Pancreas (tissue), 10 donors: ENCODE measurements around the gene IGFBP3. TPM values are rescaled to one million over a fixed set of nuclear protein-coding genes. Genes with fewer than 3 reads are reported as not detected.

Source experiments
- ATAC-seq, 4 donors: fragments of 200-7000 bp; cut with Tn5 transposase; one replicate each; pipeline versions ENCODE4 v1.8.0 to v1.9.1; 2020; ENCODE audit warnings: mild to moderate bottlenecking in 4 of 4, moderate library complexity in 4 of 4
- DNase-seq, 6 donors: peaks; one replicate each; pipeline ENCODE4 v3.0.0-alpha.2; 2020
- FAIRE-seq: peaks from 2 replicates; lab custom pipeline; 2012; peaks lifted over from hg19 to GRCh38; lab: Jason Lieb, UNC
- H3K27ac ChIP-seq, 4 donors: fragments of 200-600 bp; sonication (generic); 1 replicate in 3 of 4; 2 replicates in 1 of 4; pipeline versions ENCODE4 v1.5.0 to v1.8.0; 2020
- H3K27me3 ChIP-seq, 4 donors: fragments of 200-600 bp; one replicate each; pipeline ENCODE4 v1.8.0; 2021
- H3K36me3 ChIP-seq, 3 donors: fragments of 200-600 bp; sonication (generic) in 1 of 3; one replicate each; pipeline versions ENCODE4 v1.5.0 to v1.8.0; 2020 to 2021
- H3K4me1 ChIP-seq, 3 donors: fragments of 200-600 bp; one replicate each; pipeline ENCODE4 v1.8.0; 2021
- H3K4me3 ChIP-seq, 4 donors: fragments of 200-600 bp; sonication (generic) in 2 of 4; one replicate each; pipeline versions ENCODE4 v1.5.0 to v1.8.0; 2020 to 2021
- H3K9me3 ChIP-seq, 4 donors: fragments of 200-600 bp; one replicate each; pipeline ENCODE4 v1.8.0; 2021
- WGBS, 2 donors: extraction: QIAGEN DNeasy Blood & Tissue Kit; methylation state at CpG; one replicate each; pipeline ENCODE4 v1.1.7; 2013; 5-methylcytosine and 5-hydroxymethylcytosine counted together
- intact Hi-C, 3 donors: fragments of 100-400 bp; cut with DNase I; formaldehyde crosslinking; loops; one replicate each; pipeline versions ENCODE4 v1.11.1 to v1.14.2; 2022
- polyA plus RNA-seq, 2 donors: library from polyadenylated mRNA; stranded (reverse); fragments of 200-250 nt; gene quantifications; one replicate each; pipeline ENCODE4 v1.2.3, GENCODE V29; 2013
- total RNA-seq, 6 donors: library from RNA; stranded (reverse); fragmentation: NEBNext Ultra II Directional in 4 of 6; extraction: Animal tissue kit (Norgen Biotek cat#: 25700) in 4 of 6; gene quantifications; one replicate each; pipeline versions ENCODE4 v1.2.1 to v1.2.4, GENCODE V29; 2021 to 2023
- TF ChIP-seq, protein P1 (sequence below), 4 donors: fragments of 200-600 bp; sonication (generic) in 3 of 4; IDR thresholded peaks; one replicate each; pipeline versions ENCODE4 v1.5.0 to v1.8.0; 2021; ENCODE audit warnings: antibody characterized with exemption in 4 of 4
- donor health status: healthy with polysubstance abuse.
- donor health status: DM: no; HTN: no; CAD: no; lungs with moderate emphysema.
- donor health status: DM: no; HTN: no; CAD: no.
- donor health status: control.
- donor health status: control.
- donor health status: Bipolar disorder and iron deficiency.
- donor health status: DM: yes; HTN: yes; CAD: no.
- donor health status: DM: no; HTN: no; CAD: no.
- donor health status: DM: no; HTN: no; CAD: no.
- donor health status: DM: yes; HTN: yes; CAD: no.

IGFBP3 gene
- total and polyA plus RNA-seq, 8 donors, result 4.6 to 27.3 (median 13.1) TPM

DNA sequence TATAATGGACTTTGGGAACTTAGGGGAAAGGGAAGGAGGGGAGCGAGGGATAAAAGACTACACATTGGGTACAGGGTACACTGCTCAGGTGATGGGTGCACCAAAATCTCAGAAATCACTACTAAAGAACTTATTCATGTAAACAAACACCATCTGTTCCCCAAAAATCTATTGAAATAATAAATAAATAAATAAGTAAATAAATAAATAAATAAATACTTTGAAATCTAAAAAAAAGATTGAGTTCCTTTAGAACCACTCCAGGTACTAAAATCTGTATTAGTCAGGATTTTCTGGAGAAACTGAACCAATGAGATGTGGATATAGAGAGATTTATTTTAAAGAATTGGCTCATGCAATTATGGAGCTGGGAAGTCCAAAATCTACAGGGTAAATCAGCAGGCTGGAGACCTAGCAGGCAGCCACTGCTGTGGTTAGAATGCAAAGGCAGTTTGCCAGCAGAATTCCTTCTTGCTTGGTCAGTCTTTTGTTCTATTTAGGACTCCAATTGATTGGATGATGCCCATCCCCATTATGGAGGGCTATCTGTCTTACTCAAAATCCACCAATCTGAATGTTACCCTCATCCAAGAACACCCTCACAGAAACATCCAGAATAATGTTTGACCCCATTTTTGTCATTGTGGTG, 23.9 kb downstream of the IGFBP3 start:
- 94 to 95% methylated on average over 1 of the region's 1 CpG for WGBS, 2 donors
- Histone ChIP-seq H3K9me3 (no peaks in the 10 kb centered on the region), H3K36me3 (no peaks in the 10 kb centered on the region), H3K4me1 (no peaks in the 10 kb centered on the region), H3K4me3 (no peak overlapping the region), H3K27ac (no peak overlapping the region), H3K27me3 (no peaks in the 10 kb centered on the region)
- no peak for DNase-seq
- intact Hi-C loops, result no loop called here
- TF ChIP-seq, protein P1, sequence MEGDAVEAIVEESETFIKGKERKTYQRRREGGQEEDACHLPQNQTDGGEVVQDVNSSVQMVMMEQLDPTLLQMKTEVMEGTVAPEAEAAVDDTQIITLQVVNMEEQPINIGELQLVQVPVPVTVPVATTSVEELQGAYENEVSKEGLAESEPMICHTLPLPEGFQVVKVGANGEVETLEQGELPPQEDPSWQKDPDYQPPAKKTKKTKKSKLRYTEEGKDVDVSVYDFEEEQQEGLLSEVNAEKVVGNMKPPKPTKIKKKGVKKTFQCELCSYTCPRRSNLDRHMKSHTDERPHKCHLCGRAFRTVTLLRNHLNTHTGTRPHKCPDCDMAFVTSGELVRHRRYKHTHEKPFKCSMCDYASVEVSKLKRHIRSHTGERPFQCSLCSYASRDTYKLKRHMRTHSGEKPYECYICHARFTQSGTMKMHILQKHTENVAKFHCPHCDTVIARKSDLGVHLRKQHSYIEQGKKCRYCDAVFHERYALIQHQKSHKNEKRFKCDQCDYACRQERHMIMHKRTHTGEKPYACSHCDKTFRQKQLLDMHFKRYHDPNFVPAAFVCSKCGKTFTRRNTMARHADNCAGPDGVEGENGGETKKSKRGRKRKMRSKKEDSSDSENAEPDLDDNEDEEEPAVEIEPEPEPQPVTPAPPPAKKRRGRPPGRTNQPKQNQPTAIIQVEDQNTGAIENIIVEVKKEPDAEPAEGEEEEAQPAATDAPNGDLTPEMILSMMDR (IDR thresholded peaks at IDR 0.05), result no peak
- ATAC-seq, result no peak
- no peak for FAIRE-seq

DNA sequence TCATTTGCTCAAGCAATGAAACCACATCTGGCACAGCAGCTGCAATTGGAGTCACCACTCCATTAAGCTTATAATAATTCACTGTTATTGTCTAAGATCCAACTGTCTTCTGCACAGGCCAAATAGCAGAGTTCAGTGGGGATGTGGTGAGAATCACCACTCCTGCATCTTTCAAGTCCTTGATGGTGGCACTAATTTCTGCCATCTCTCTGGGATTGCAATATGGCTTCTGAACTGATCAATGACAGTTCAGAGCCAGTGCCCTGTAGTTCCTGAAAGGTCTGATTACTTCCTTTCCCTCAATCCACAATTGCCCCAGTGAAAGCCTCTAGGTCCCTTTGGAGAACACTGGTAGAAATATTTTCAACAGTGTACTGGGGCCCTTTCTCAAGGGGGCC, 26.4 kb downstream of the IGFBP3 start:
- intact Hi-C loops, result no loop called here

DNA sequence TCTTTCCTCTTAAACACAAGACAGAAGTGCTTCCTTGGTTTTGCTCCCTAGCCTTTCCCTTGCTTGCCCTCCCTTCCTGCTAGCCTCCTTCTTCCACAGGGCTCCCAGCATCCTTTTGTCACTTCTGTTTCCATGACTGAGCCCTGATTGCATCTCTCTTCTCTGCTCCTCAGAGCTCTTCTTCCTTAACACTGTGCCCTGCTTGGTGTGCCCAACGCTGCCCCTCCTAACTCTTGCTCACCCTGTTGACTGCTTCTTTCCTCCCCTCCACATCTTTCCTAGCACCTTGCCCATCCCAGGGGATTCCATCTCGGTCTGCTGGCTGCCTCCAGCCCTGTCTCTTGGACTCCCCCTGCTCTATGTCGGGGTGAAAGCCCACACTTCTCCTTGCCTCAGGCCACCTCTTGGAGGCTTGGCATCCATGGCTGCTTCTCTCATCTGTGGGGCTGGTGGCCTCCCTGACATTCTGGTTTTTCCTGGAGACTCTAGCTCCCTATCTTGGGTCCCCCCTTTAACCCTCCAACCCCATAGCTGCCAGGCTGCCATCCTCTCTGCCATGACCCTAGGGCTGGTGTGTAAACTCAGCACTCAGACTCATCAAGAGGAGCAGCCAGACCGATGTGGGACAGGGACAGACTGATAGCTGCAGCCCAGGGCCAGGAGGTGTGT, 26.9 kb downstream of the IGFBP3 start:
- intact Hi-C loops, result no loop called here
- Histone ChIP-seq H3K4me3 (no peak overlapping the region), H3K9me3 (no peaks in the 10 kb centered on the region), H3K36me3 (no peaks in the 10 kb centered on the region), H3K4me1 (no peaks in the 10 kb centered on the region), H3K27ac (no peak overlapping the region), H3K27me3 (no peaks in the 10 kb centered on the region)
- FAIRE-seq (no peak), ATAC-seq (no peak), DNase-seq (no peak)
- TF ChIP-seq, protein P1 (IDR thresholded peaks at IDR 0.05), result no peak
- WGBS, 2 donors, result 71 to 77% methylated on average over 4 of the region's 4 CpGs

More for the DNA sequence above, 26.4 kb downstream of the IGFBP3 start:
- no peak overlapping the region for H3K27ac ChIP-seq
- H3K36me3 ChIP-seq, result no peaks in the 10 kb centered on the region
- FAIRE-seq (no peak), ATAC-seq (no peak), DNase-seq (no peak)
- no peaks in the 10 kb centered on the region for H3K9me3 ChIP-seq
- no peak overlapping the region for H3K4me3 ChIP-seq
- no peaks in the 10 kb centered on the region for H3K4me1 ChIP-seq
- H3K27me3 ChIP-seq, result no peaks in the 10 kb centered on the region
- TF ChIP-seq, protein P1 (IDR thresholded peaks at IDR 0.05), result no peak

DNA sequence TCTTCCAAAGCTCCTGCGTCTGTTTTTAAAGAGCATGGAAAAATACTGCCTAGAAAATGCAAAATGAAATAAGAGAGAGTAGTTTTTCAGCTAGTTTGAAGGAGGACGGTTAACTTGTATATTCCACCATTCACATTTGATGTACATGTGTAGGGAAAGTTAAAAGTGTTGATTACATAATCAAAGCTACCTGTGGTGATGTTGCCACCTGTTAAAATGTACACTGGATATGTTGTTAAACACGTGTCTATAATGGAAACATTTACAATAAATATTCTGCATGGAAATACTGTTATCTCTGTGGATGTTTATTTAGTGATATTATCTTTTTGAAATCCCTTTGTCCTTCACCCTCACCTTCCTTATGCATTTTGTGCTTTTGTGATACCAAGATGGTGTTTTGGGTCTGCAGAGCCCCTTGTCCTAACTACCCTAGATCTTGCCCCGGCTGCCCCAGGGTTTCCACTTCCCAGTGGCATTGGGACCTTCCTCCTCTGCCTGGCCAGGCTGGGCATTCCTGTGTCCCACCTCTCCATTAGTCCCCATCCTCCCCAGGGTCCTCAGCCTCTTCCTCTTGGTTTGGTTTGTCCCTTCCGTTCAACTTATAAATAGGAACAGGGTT, 27.6 kb downstream of the IGFBP3 start:
- no peaks in the 10 kb centered on the region for H3K9me3 ChIP-seq
- FAIRE-seq, result no peak
- H3K27ac ChIP-seq, result no peak overlapping the region
- DNase-seq, result no peak
- no peaks in the 10 kb centered on the region for H3K4me1 ChIP-seq
- TF ChIP-seq, protein P1 (IDR thresholded peaks at IDR 0.05), result no peak
- no peaks in the 10 kb centered on the region for H3K36me3 ChIP-seq
- ATAC-seq, result no peak
- no peaks in the 10 kb centered on the region for H3K27me3 ChIP-seq
- intact Hi-C loops, result no loop called here
- H3K4me3 ChIP-seq, result no peak overlapping the region
- 56 to 62% methylated on average over 5 of the region's 5 CpGs for WGBS, 2 donors
